Gastroesophageal sphincter (tissue), 4 donors: ENCODE data around the gene ZMIZ1. TPM values are rescaled to one million over a fixed set of nuclear protein-coding genes. Genes with fewer than 3 reads are reported as not detected.

Source experiments
- ATAC-seq: fragments of 150-250 bp; one replicate; pipeline ENCODE4 v1.9.1; 2016; ENCODE audit warnings: mild to moderate bottlenecking, moderate library complexity
- H3K27ac ChIP-seq, 4 donors: fragments of 200-600 bp; sonication (generic) in 3 of 4; 1 replicate in 3 of 4; 2 replicates in 1 of 4; pipeline ENCODE4 v1.5.1; 2016 to 2019
- H3K27me3 ChIP-seq: fragments of 200-600 bp; sonication (generic); one replicate; pipeline ENCODE4 v1.5.1; 2019
- H3K36me3 ChIP-seq, 2 donors: fragments of 200-600 bp; sonication (generic); one replicate each; pipeline ENCODE4 v1.5.1; 2019; ENCODE audit warnings: control low read depth in 1 of 2
- H3K4me1 ChIP-seq, 3 donors: fragments of 200-600 bp; sonication (generic); 1 replicate in 2 of 3; 2 replicates in 1 of 3; pipeline ENCODE4 v1.5.1; 2016 to 2019; ENCODE audit warnings: control low read depth in 2 of 3
- H3K4me3 ChIP-seq, 2 donors: fragments of 200-600 bp; sonication (generic); one replicate each; pipeline ENCODE4 v1.5.1; 2019; ENCODE audit warnings: mild to moderate bottlenecking in 1 of 2, moderate library complexity in 1 of 2
- H3K9me3 ChIP-seq, 3 donors: fragments of 200-600 bp; sonication (generic); one replicate each; pipeline ENCODE4 v1.5.1; 2017 to 2019; ENCODE audit warnings: control low read depth in 2 of 3
- EP300 ChIP-seq: sonication (generic); formaldehyde crosslinking; IDR thresholded peaks from one replicate; pipeline ENCODE4 v1.6.1; 2017; ENCODE audit warnings: antibody characterized with exemption, mild to moderate bottlenecking
- POLR2A ChIP-seq, 2 donors: fragments of 450-650 bp; IDR thresholded peaks; one replicate each; pipeline ENCODE4 v1.6.1; 2017; ENCODE audit warnings: antibody characterized with exemption in 2 of 2, mild to moderate bottlenecking in 2 of 2, moderate library complexity in 1 of 2
- POLR2AphosphoS5 ChIP-seq: sonication (generic); formaldehyde crosslinking; IDR thresholded peaks from one replicate; pipeline ENCODE4 v1.6.1; 2017; ENCODE audit warnings: antibody characterized with exemption
- WGBS, 2 donors: methylation state at CpG; one replicate each; pipeline ENCODE4 v1.1.5; 2018; ENCODE audit warnings: low coverage in 1 of 2; 5-methylcytosine and 5-hydroxymethylcytosine counted together
- total RNA-seq, 4 donors: library from RNA; depleted of rRNA; stranded (reverse); fragments of >200 nt; gene quantifications; one replicate each; pipeline ENCODE4 v1.1.0, GENCODE V29; 2016
- TF ChIP-seq, protein P1 (sequence below), 4 experiments: fragments of 200-600 bp in 2 of 4; fragments of 450-650 bp in 2 of 4; sonication (generic) in 1 of 4; IDR thresholded peaks; one replicate each; pipeline ENCODE4 v1.5.1; 2017 to 2019; ENCODE audit warnings: antibody characterized with exemption in 4 of 4, mild to moderate bottlenecking in 2 of 4, moderate library complexity in 2 of 4

Gene ZMIZ1
- total RNA-seq, 4 donors from 2014 or later, result 36.3 to 79.2 (median 67.1) TPM

DNA sequence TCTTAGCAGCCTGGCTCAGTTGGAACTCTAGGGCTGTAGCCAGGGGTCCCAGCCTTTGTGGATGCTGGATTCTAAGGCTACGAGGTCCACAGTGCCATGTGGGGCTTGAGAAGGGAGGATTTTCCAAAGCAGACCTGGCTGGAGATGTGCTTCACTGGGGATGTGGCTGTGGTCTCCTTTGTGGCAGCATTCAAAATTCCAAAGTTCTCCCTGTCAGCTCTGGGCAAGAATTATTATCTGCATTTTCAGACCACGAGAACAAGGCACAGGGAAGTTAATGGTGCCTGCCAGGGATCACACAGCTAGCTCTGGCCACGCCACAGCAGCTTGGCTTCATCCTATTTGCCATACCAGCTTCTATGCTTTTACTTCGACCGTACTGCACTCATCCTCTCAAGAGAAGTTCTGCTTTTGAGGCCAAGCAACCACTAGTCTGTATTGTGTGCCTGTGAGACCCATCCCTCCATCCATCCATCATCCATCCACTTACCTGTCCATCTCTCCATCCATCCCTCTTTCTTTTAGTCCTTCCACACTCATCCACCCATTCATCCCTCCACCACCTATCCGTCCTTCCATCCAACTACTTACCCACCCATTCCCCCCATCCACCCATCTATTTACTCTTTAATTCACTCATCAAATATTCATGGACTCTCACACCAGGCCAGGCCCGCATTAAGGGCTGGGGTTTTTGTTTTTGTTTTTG is 71.5 kb downstream of the ZMIZ1 start:
- H3K4me1 ChIP-seq, result peaks cover 7 to 100% (median 81%) of the 10 kb centered on the region in 3 donors
- no peak for ATAC-seq

DNA sequence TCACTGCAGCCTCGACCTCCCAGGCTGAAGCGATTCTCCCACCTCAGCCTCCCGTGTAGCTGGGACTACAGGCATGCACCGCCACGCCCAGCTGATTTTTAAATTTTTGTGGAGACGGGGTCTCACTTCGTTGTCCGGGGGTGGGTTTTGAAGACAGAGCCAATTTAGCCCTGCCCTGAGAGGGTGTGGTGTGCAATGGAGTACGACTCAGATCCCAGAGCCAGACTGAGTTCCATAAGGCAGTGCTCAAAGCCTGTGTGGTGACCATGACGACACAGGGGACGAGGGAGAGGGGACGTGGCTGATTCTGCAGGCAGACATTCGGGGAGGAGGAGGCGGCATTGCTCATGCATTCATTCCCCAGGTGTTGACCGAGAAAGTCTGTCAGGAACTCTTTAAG is 72.1 kb downstream of the ZMIZ1 start:
- H3K4me3 ChIP-seq, result no peak overlapping the region
- H3K9me3 ChIP-seq, result no peaks in the 10 kb centered on the region
- H3K4me1 ChIP-seq, result peaks cover 7 to 100% (median 81%) of the 10 kb centered on the region in 3 donors
- WGBS, 2 donors, result 68 to 79% methylated on average over 4 to 7 of the region's 15 CpGs
- H3K27ac ChIP-seq, result peak overlapping the region in 3 of 4 donors; percentile 82 to 88 (median 88)
- H3K27me3 ChIP-seq, result no peaks in the 10 kb centered on the region
- ATAC-seq, result no peak
- TF ChIP-seq POLR2A (IDR thresholded peaks at IDR 0.05) (no peak), EP300 (no peak), POLR2AphosphoS5 (no peak)
- TF ChIP-seq, protein P1, sequence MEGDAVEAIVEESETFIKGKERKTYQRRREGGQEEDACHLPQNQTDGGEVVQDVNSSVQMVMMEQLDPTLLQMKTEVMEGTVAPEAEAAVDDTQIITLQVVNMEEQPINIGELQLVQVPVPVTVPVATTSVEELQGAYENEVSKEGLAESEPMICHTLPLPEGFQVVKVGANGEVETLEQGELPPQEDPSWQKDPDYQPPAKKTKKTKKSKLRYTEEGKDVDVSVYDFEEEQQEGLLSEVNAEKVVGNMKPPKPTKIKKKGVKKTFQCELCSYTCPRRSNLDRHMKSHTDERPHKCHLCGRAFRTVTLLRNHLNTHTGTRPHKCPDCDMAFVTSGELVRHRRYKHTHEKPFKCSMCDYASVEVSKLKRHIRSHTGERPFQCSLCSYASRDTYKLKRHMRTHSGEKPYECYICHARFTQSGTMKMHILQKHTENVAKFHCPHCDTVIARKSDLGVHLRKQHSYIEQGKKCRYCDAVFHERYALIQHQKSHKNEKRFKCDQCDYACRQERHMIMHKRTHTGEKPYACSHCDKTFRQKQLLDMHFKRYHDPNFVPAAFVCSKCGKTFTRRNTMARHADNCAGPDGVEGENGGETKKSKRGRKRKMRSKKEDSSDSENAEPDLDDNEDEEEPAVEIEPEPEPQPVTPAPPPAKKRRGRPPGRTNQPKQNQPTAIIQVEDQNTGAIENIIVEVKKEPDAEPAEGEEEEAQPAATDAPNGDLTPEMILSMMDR (IDR thresholded peaks at IDR 0.05), result no peak
- peaks cover 0 to 37% of the 10 kb centered on the region in 2 donors for H3K36me3 ChIP-seq

More for the DNA sequence above, 71.5 kb downstream of the ZMIZ1 start:
- H3K36me3 ChIP-seq, result peaks cover 0 to 37% of the 10 kb centered on the region in 2 donors
- no peak for TF ChIP-seq POLR2A (IDR thresholded peaks at IDR 0.05)
- TF ChIP-seq, protein P1 (IDR thresholded peaks at IDR 0.05), result no peak
- TF ChIP-seq POLR2AphosphoS5, result no peak
- no peak for TF ChIP-seq EP300
- WGBS, 2 donors, result 92 to 96% methylated on average over 4 to 5 of the region's 7 CpGs
- no peak overlapping the region for H3K4me3 ChIP-seq
- H3K9me3 ChIP-seq, result no peaks in the 10 kb centered on the region
- H3K27me3 ChIP-seq, result no peaks in the 10 kb centered on the region
- H3K27ac ChIP-seq, result peak overlapping the region in 3 of 4 donors; percentile 82 to 88 (median 88)

DNA sequence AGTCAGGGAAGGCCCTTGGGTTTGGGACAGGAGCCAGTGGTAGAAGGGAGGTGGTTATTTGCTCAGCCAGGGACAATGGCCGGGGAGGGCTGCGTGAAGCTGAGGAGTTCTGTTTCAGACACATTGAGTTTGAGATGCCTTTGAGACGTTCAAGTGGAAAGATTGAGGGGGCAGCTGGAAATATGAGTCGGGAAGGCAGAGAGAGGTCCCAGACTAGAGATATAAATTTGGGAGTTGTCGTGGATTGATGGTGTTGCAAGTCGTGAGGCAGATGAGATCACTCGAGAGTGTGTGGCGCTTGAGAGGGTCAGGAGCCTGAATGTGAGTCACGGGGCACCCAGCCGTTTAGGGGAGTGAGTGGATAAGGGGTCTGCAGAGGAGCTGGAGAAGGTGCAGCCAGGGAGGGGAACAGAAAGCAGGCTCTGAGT is 73.3 kb downstream of the ZMIZ1 start:
- peak; percentile 29 for ATAC-seq

DNA sequence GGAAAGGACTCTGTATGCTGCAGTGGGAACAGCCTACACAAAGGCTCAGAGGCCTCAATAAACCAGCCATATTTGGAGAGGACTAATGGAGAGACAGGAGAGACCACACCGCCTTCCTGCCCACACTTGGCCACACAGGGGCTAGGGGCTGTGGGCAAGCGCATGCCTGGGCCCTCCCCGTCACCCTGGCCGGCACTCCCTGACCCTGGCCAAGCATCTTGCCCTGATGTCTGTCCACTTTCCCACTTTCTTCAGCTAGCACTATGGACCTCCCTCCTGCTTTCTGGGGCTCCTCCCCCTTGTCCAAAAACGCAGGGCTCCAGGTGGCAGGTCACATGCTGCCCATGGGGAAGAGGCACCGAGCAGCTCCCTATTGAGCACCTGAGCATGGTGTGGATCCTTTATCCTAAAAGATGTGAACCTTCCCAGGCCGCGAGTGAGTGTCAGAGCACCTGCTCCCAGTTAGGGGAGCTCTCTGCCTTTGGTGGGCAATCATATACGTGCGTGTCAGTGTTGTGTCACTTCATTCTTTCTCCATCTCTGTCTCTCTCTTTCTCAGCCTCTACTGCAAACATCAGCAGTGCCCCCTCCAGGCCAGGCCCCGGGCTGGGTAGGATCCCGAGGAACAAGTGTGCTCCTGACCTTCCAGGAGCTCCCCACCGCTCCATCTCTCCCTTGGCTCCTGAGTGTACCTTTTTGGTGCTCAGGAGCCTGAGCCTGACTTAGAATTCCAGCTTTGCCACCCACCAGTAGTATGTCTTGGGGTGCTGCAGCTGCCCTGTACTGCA is 74.0 kb downstream of the ZMIZ1 start:
- no peak overlapping the region for H3K4me3 ChIP-seq
- no peak for ATAC-seq
- H3K4me1 ChIP-seq, result peaks cover 4 to 100% (median 82%) of the 10 kb centered on the region in 3 donors
- WGBS, 2 donors, result 70 to 92% methylated on average over 5 to 6 of the region's 13 CpGs
- peaks cover 0 to 37% of the 10 kb centered on the region in 2 donors for H3K36me3 ChIP-seq
- no peaks in the 10 kb centered on the region for H3K27me3 ChIP-seq
- TF ChIP-seq, protein P1 (IDR thresholded peaks at IDR 0.05), result no peak
- TF ChIP-seq EP300 (no peak), POLR2A (IDR thresholded peaks at IDR 0.05) (no peak), POLR2AphosphoS5 (no peak)
- peak overlapping the region in 3 of 4 donors; percentile 85 to 88 (median 88) for H3K27ac ChIP-seq
- H3K9me3 ChIP-seq, result no peaks in the 10 kb centered on the region

More for the DNA sequence above, 73.3 kb downstream of the ZMIZ1 start:
- H3K4me3 ChIP-seq, result no peak overlapping the region
- no peak for TF ChIP-seq EP300
- TF ChIP-seq, protein P1 (IDR thresholded peaks at IDR 0.05), result no peak
- TF ChIP-seq POLR2AphosphoS5, result no peak
- TF ChIP-seq POLR2A (IDR thresholded peaks at IDR 0.05), result no peak
- peaks cover 10 to 100% (median 83%) of the 10 kb centered on the region in 3 donors for H3K4me1 ChIP-seq
- peaks cover 0 to 37% of the 10 kb centered on the region in 2 donors for H3K36me3 ChIP-seq
- no peaks in the 10 kb centered on the region for H3K9me3 ChIP-seq
- H3K27ac ChIP-seq, result peak overlapping the region in 3 of 4 donors; percentile 82 to 88 (median 88)
- WGBS, 2 donors, result 38 to 47% methylated on average over 6 to 10 of the region's 10 CpGs
- no peaks in the 10 kb centered on the region for H3K27me3 ChIP-seq
